ENCODE results near the gene FAT2.

The FAT2 gene

GRCh38 chr5:151631941-151632340 lies 40.8 kb upstream of the FAT2 start:
- Histone ChIP-seq H3K27me3 (ENCODE audit: insufficient read depth, poor library complexity, severe bottlenecking) (peaks cover 11% of the 10 kb centered on the region), H3K4me3 (replicated peaks; ENCODE audit: insufficient read depth, low read length) (no peak overlapping the region), H3K27ac (replicated peaks) (no peak overlapping the region)
- TF ChIP-seq POLR2AphosphoS5 (IDR thresholded peaks at IDR 0.05; ENCODE audit: low read depth), result no peak
- TF ChIP-seq GABPA (IDR thresholded peaks at IDR 0.05; ENCODE audit: low read depth), result no peak
- TF ChIP-seq CTCF (IDR thresholded peaks at IDR 0.05; ENCODE audit: insufficient read depth, low read length), result no peak
- no peak for TF ChIP-seq SPI1 (IDR thresholded peaks at IDR 0.05; ENCODE audit: borderline replicate concordance, low read depth)
- no peak for TF ChIP-seq REST (IDR thresholded peaks at IDR 0.05; ENCODE audit: insufficient replicate concordance, low read depth)
- DNase-seq (ENCODE audit: low read depth in 1 of 2, low spot score in 1 of 2), result no peak

GRCh38 chr5:151630088-151630487 lies 39.0 kb upstream of the FAT2 start:
- Histone ChIP-seq H3K4me3 (replicated peaks; ENCODE audit: insufficient read depth, low read length) (no peak overlapping the region), H3K27ac (replicated peaks) (no peak overlapping the region), H3K27me3 (ENCODE audit: insufficient read depth, poor library complexity, severe bottlenecking) (peaks cover 6% of the 10 kb centered on the region)
- DNase-seq (ENCODE audit: low read depth in 1 of 2, low spot score in 1 of 2), result no peak
- no peak for TF ChIP-seq SPI1 (IDR thresholded peaks at IDR 0.05; ENCODE audit: borderline replicate concordance, low read depth)
- no peak for TF ChIP-seq REST (IDR thresholded peaks at IDR 0.05; ENCODE audit: insufficient replicate concordance, low read depth)
- no peak for TF ChIP-seq CTCF (IDR thresholded peaks at IDR 0.05; ENCODE audit: insufficient read depth, low read length)
- no peak for TF ChIP-seq GABPA (IDR thresholded peaks at IDR 0.05; ENCODE audit: low read depth)
- TF ChIP-seq POLR2AphosphoS5 (IDR thresholded peaks at IDR 0.05; ENCODE audit: low read depth), result no peak

- no peak for TF ChIP-seq CTCF (IDR thresholded peaks at IDR 0.05; ENCODE audit: insufficient read depth, low read length)
- TF ChIP-seq REST (IDR thresholded peaks at IDR 0.05; ENCODE audit: insufficient replicate concordance, low read depth), result no peak
- TF ChIP-seq POLR2AphosphoS5 (IDR thresholded peaks at IDR 0.05; ENCODE audit: low read depth), result no peak
- TF ChIP-seq SPI1 (IDR thresholded peaks at IDR 0.05; ENCODE audit: borderline replicate concordance, low read depth), result no peak
- no peak for TF ChIP-seq GABPA (IDR thresholded peaks at IDR 0.05; ENCODE audit: low read depth)
- Histone ChIP-seq H3K27me3 (ENCODE audit: insufficient read depth, poor library complexity, severe bottlenecking) (peaks cover 4% of the 10 kb centered on the region), H3K27ac (replicated peaks) (no peak overlapping the region), H3K4me3 (replicated peaks; ENCODE audit: insufficient read depth, low read length) (no peak overlapping the region)
- no peak for DNase-seq (ENCODE audit: low read depth in 1 of 2, low spot score in 1 of 2)
Measured at GRCh38 chr5:151628112-151628823, 37.1 kb upstream of the FAT2 start.
